ENCODE data around the gene MGP. TPM values are rescaled to one million over a fixed set of nuclear protein-coding genes. Genes with fewer than 3 reads are reported as not detected.

MGP gene
- total RNA-seq, 4 donors from 2014 or later: 136 to 2,566 (median 1,232) TPM

DNA sequence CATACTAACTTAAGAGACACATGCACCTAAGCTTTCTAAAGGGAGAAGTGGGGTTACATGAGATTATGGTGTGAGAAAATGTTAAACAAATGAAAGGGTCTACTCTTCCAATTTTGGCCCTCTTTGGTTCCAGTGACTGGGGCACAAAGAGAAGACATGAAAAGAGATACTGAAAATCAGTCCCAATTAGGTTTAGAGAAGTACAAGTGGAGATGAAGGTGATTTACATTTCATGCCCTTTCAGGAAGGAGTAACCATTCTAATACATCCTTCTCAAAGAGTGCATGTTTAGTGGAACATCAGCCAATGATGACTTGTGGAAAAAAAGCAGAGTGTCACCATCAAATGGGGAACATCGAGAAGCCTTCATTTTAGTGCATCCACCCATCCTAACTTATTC lies 14.4 kb downstream of the MGP start:
- no peak overlapping the region for H3K4me3 ChIP-seq
- no peaks in the 10 kb centered on the region for H3K36me3 ChIP-seq
- no peaks in the 10 kb centered on the region for H3K27me3 ChIP-seq
- DNase-seq: no peak
- no peaks in the 10 kb centered on the region for H3K9me3 ChIP-seq
- TF ChIP-seq, protein P1, sequence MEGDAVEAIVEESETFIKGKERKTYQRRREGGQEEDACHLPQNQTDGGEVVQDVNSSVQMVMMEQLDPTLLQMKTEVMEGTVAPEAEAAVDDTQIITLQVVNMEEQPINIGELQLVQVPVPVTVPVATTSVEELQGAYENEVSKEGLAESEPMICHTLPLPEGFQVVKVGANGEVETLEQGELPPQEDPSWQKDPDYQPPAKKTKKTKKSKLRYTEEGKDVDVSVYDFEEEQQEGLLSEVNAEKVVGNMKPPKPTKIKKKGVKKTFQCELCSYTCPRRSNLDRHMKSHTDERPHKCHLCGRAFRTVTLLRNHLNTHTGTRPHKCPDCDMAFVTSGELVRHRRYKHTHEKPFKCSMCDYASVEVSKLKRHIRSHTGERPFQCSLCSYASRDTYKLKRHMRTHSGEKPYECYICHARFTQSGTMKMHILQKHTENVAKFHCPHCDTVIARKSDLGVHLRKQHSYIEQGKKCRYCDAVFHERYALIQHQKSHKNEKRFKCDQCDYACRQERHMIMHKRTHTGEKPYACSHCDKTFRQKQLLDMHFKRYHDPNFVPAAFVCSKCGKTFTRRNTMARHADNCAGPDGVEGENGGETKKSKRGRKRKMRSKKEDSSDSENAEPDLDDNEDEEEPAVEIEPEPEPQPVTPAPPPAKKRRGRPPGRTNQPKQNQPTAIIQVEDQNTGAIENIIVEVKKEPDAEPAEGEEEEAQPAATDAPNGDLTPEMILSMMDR (IDR thresholded peaks at IDR 0.05): no peak
- TF ChIP-seq POLR2A (IDR thresholded peaks at IDR 0.05): no peak
- H3K27ac ChIP-seq: no peak overlapping the region
- intact Hi-C loops (cut with DNase I; ENCODE audit: low total_unique reads): no loop called here
- H3K4me1 ChIP-seq: no peaks in the 10 kb centered on the region

DNA sequence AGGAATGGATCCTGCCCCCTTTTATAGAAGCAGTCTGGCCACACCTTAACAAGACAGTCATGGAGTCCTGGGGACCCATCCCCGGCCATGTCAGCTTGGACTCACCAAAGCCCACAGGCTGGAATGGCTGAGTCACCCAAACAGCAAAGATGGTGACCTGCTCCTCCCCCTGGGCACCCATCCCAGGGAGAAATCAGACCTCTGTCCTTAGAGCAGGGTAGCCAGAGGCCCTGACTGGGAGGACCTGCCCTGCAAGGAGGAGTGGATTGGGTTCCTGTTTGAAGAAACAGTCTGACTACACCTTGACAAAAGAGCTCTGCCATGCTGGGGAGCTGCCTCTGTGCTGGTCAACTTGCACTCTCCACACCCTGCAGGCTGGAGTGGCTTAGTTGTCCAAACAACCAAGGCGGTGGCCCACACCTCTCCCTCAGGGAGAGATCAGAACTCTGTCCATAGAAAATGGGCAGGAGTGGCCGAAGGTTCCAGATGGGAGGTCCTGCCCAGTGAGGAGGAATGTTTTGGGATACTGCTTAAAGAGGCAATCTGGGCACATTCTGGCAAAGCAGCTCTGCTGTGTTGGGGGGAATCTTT lies 16.6 kb downstream of the MGP start:
- no peaks in the 10 kb centered on the region for H3K27me3 ChIP-seq
- no peak overlapping the region for H3K4me3 ChIP-seq
- DNase-seq: no peak
- H3K4me1 ChIP-seq: no peaks in the 10 kb centered on the region
- TF ChIP-seq POLR2A (IDR thresholded peaks at IDR 0.05): no peak
- no peaks in the 10 kb centered on the region for H3K36me3 ChIP-seq
- intact Hi-C loops (cut with DNase I; ENCODE audit: low total_unique reads): no loop called here
- no peak overlapping the region for H3K27ac ChIP-seq
- no peaks in the 10 kb centered on the region for H3K9me3 ChIP-seq

DNA sequence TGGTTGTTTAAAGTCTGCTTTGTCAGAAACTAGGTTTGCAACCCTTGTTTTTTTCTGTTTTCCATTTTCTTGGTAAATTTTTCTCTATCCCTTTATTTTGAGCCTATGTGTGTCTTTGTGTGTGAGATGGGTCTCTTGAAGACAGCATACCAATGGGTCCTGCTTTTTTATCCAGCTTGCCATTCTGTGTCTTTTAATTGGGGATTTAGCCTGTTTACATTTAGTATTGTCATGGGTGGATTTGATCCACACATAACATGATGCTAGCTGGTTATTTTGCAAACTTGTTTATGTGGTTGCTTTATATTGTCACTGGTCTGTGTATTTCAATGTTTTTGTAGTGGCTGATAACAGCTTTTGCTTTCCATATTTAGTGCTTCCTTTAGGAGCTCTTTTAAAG lies 25.2 kb downstream of the MGP start:
- peaks cover 0 to 10% of the 10 kb centered on the region in 2 donors for H3K9me3 ChIP-seq
- DNase-seq: no peak
- H3K4me1 ChIP-seq: no peaks in the 10 kb centered on the region
- H3K36me3 ChIP-seq: no peaks in the 10 kb centered on the region
- TF ChIP-seq, protein P1 (IDR thresholded peaks at IDR 0.05): no peak
- no peak for TF ChIP-seq POLR2A (IDR thresholded peaks at IDR 0.05)
- intact Hi-C loops (cut with DNase I; ENCODE audit: low total_unique reads): no loop called here
- no peak overlapping the region for H3K4me3 ChIP-seq
- no peak overlapping the region for H3K27ac ChIP-seq
- H3K27me3 ChIP-seq: no peaks in the 10 kb centered on the region

DNA sequence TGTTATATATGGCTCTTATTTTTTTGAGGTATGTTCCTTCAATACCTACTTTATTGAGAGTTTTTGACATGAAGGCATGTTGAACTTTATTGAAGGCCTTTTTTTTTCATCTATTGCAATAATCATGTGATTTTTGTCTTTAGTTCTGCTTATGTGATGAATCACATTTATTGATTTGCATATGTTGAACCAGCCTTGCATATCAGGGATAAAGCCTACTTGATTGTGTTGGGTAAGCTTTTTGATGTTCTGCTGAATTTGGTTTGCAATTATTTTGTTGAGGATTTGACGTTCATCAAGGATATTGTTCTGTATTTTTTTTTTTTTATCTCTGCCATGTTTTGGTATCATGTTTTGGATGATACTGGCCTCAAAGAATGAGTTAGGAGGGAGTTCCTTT lies 27.1 kb downstream of the MGP start:
- H3K27ac ChIP-seq: no peak overlapping the region
- peaks cover 0 to 3% of the 10 kb centered on the region in 2 donors for H3K4me1 ChIP-seq
- H3K4me3 ChIP-seq: no peak overlapping the region
- no peak for DNase-seq
- peaks cover 0 to 10% of the 10 kb centered on the region in 2 donors for H3K9me3 ChIP-seq
- H3K27me3 ChIP-seq: no peaks in the 10 kb centered on the region
- TF ChIP-seq, protein P1 (IDR thresholded peaks at IDR 0.05): no peak
- TF ChIP-seq POLR2A (IDR thresholded peaks at IDR 0.05): no peak
- no peaks in the 10 kb centered on the region for H3K36me3 ChIP-seq
- intact Hi-C loops (cut with DNase I; ENCODE audit: low total_unique reads): no loop called here

DNA sequence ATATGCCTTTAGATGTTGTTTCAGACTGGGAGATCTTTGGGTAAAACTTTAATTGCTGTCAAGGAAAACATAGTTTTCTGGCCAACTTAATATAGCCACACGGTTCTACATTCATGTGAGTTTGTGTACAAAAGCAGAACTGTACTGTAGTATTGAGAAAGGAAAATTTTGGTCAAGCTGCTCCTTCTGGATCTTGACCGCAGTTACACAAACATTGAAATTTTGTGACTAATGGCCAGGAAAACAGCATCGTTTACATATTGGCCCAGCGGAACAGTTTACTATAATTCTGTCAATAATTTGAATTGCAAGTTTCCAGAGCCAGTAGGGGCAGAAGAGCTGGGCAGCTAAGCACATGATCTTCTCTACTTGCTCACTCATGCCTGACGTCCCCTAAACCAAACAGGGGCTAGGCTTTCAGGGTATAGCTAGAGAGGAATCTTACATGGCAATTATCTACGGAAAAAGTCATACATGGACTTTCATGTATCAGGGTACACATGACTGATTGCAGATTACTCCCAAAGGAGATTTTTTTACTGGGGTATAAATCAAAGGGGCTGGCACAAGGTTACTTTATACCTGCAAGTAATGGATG lies 31.0 kb downstream of the MGP start:
- Histone ChIP-seq H3K4me1 (peaks cover 0 to 3% of the 10 kb centered on the region in 2 donors), H3K27ac (peak overlapping the region; percentile 18 to 52), H3K36me3 (no peaks in the 10 kb centered on the region), H3K27me3 (no peaks in the 10 kb centered on the region), H3K4me3 (no peak overlapping the region), H3K9me3 (peaks cover 0 to 4% of the 10 kb centered on the region in 2 donors)
- no peak for TF ChIP-seq POLR2A (IDR thresholded peaks at IDR 0.05)
- TF ChIP-seq, protein P1 (IDR thresholded peaks at IDR 0.05): no peak
- DNase-seq: no peak
- intact Hi-C loops (cut with DNase I; ENCODE audit: low total_unique reads): no loop called here
